GM13977 (cell line): ENCODE data around the gene TMCO4.
"Not testable (repeated sequence)": the region's sequence is repeated elsewhere in the genome, so short reads cannot be mapped to it uniquely, and the experiment has no call there.

ENCODE experiments used
- DNase-seq: peaks from one replicate; pipeline ENCODE4 v3.0.0; 2012; ENCODE audit warnings: low spot score
- in situ Hi-C: fragments of 300-500 bp; cut with MboI; formaldehyde crosslinking; loops from one replicate; pipeline ENCODE4 v1.12.0; 2022; ENCODE audit warnings: low sequenced_read_pairs, low pct_unique_long_range_greater_than_20kb, mixed read lengths, inconsistent platforms; ENCODE audit not compliant: unreplicated experiment
- TF ChIP-seq, protein P1 (sequence below): IDR thresholded peaks from 2 replicates; pipeline ENCODE4 v1.5.1; 2012; ENCODE audit warnings: mild to moderate bottlenecking, control low read depth; ENCODE audit not compliant: insufficient read depth; ENCODE audit errors: extremely low read depth, missing control alignments

The TMCO4 gene

DNA sequence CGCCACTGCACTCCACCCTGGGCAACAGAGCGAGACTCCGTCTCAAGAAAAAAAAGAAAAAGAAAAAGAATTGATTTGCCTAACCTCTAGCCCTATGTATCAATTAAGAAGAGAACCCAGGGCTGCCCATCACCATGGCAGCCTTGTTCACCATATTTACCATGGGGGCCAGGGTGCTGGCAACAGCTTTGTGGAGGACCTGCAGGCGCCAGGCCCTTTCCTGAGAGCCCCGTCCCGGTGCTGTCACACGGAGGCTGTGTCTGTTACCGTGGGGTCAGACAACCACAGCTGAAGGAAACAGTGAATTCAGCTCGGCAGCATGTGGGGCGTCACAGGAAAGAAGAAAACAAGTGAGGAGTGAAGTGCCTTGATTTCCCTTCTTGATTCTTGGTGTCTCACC is 162.1 kb downstream of the TMCO4 start:
- TF ChIP-seq, protein P1, sequence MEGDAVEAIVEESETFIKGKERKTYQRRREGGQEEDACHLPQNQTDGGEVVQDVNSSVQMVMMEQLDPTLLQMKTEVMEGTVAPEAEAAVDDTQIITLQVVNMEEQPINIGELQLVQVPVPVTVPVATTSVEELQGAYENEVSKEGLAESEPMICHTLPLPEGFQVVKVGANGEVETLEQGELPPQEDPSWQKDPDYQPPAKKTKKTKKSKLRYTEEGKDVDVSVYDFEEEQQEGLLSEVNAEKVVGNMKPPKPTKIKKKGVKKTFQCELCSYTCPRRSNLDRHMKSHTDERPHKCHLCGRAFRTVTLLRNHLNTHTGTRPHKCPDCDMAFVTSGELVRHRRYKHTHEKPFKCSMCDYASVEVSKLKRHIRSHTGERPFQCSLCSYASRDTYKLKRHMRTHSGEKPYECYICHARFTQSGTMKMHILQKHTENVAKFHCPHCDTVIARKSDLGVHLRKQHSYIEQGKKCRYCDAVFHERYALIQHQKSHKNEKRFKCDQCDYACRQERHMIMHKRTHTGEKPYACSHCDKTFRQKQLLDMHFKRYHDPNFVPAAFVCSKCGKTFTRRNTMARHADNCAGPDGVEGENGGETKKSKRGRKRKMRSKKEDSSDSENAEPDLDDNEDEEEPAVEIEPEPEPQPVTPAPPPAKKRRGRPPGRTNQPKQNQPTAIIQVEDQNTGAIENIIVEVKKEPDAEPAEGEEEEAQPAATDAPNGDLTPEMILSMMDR = no peak
- DNase-seq = no peak
- in situ Hi-C loops = no loop called here

DNA sequence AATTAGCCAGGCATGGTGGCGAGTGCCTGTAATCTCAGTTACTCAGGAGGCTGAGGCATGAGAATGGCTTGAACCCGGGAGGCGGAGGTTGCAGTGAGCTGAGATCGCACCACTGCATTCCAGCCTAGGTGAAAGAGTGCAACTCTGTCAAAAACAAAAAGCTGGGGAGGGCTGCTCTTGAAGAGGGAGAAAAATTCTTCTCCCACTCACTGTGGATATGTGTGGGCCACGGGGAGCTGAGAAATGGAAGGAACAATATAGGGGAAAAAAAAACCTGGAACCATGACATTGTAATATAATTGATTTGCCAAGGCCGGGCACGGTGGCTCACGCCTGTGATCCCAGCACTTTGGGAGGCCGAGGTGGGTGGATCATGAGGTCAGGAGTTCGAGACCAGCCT is 163.0 kb downstream of the TMCO4 start:
- in situ Hi-C loops, DNase-seq: not testable (repeated sequence)

DNA sequence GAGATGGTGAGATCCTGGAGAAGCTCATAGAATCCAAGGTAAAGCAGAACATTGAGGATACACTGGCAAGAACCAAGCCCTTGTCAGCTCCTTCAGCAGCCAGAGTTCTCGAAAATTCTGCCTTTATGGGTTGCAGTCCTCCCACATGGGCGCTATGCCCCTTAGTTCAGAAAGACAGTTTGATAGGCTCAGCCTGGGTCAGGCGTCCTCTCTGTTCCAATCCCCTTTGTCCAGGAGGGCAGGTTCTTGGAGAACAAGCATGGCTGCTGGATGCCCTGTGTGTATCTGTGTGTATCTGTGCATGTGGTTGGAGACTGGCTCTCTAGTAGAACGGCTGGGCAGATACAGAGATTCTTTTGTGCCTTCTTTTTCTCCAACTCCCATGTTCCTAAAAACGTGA is 163.7 kb downstream of the TMCO4 start:
- no peak for DNase-seq
- in situ Hi-C loops = no loop called here
- TF ChIP-seq, protein P1 = no peak

DNA sequence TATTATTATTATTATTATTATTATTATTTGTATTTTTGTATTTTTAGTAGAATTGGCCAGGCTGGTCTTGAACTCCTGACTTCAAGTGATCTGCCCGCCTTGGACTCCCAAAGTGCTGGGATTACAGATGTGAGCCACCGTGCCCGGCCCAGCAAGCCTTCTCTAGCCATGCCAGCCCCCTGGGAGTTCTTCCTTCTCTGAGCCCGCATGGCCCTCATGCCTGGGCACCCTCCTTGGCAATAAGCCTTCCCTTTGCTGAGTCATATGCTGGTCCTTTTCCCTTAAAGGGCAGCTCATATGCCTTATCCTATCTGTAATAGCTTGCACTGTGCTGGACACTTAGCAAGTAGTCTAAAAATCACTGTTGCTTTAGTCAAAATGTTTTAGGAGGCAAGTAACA is 164.1 kb downstream of the TMCO4 start:
- no peak for DNase-seq
- TF ChIP-seq, protein P1 = no peak
- in situ Hi-C loops = no loop called here

DNA sequence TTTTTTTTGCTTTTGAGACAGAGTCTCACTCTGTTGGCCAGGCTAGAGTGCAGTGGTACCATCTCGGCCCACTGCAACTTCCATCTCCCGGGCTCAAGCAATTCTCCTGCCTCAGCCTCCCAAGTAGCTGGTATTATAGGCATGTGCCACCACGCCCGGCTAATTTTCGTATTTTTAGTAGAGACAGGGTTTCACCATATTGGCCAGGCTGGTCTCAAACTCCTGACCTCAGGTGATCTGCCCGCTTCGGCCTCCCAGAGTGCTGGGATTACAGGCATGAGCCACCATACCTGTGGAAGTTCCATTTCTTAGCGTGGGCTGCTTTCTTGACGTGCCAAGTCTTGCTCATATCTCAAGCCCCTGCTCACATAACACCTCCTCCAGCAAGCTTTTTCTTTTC is 164.7 kb downstream of the TMCO4 start:
- in situ Hi-C loops, DNase-seq: not testable (repeated sequence)

DNA sequence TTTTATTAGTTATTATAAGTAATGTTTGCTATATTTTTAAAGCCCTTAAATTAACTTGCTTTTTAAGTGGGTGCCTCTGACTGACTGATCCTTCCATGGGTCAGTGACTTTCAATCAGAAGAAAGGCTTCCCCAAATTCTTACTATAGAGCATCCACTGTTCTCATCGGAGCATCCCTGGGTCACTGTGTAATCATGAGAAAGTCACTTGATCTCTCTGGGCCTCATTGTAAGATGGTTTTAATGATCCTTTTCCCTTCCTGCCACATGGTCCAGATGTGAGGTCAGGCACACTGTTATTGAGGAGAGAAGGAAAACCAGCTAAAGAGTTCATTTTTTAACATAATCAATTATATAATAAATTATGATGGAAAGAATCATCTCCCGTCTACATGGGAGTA is 166.6 kb downstream of the TMCO4 start:
- TF ChIP-seq, protein P1 = no peak
- DNase-seq = no peak
- in situ Hi-C loops = no loop called here
